ENCODE results near the gene NUAK1. TPM values are rescaled to one million over a fixed set of nuclear protein-coding genes. Genes with fewer than 3 reads are reported as not detected.

The NUAK1 gene
- total and polyA plus RNA-seq, 2 donors (not counting 1 experiment from before 2014, with no cell fraction given), result 5.1 to 20.7 TPM

- Histone ChIP-seq H3K36me3 (ENCODE audit: control insufficient read depth, insufficient read depth, low read length) (no peaks in the 10 kb centered on the region), H4K20me1 (ENCODE audit: control insufficient read depth, extremely low read depth, insufficient read depth, low read length) (no peaks in the 10 kb centered on the region), H3K27ac (ENCODE audit: insufficient read depth, low read length) (no peak overlapping the region), H3K4me1 (ENCODE audit: control insufficient read depth, extremely low read depth, insufficient read depth, low read length) (no peaks in the 10 kb centered on the region), H3K9ac (ENCODE audit: insufficient read depth, low read length) (no peak overlapping the region), H3K4me2 (ENCODE audit: extremely low read depth, insufficient read depth, low read length) (no peak overlapping the region), H3K4me3 (replicated peaks in 1 of 4; ENCODE audit: control extremely low read depth in 1 of 4, insufficient read depth in 1 of 4, low read depth in 3 of 4, low read length in 4 of 4) (no peak overlapping the region), H3K79me2 (ENCODE audit: control insufficient read depth, insufficient read depth, low read length) (no peaks in the 10 kb centered on the region), H3K9me3 (ENCODE audit: control insufficient read depth, insufficient read depth, low read depth, low read length) (no peaks in the 10 kb centered on the region), H3K27me3 (ENCODE audit: control insufficient read depth, insufficient read depth, low read length) (no peaks in the 10 kb centered on the region), H2AFZ (ENCODE audit: low read length) (no peak overlapping the region)
- no peak for DNase-seq (ENCODE audit: low read depth in 2 of 2)
- TF ChIP-seq EZH2 (IDR thresholded peaks at IDR 0.05; ENCODE audit: low read length, missing control alignments), result no peak
- TF ChIP-seq, protein P1, sequence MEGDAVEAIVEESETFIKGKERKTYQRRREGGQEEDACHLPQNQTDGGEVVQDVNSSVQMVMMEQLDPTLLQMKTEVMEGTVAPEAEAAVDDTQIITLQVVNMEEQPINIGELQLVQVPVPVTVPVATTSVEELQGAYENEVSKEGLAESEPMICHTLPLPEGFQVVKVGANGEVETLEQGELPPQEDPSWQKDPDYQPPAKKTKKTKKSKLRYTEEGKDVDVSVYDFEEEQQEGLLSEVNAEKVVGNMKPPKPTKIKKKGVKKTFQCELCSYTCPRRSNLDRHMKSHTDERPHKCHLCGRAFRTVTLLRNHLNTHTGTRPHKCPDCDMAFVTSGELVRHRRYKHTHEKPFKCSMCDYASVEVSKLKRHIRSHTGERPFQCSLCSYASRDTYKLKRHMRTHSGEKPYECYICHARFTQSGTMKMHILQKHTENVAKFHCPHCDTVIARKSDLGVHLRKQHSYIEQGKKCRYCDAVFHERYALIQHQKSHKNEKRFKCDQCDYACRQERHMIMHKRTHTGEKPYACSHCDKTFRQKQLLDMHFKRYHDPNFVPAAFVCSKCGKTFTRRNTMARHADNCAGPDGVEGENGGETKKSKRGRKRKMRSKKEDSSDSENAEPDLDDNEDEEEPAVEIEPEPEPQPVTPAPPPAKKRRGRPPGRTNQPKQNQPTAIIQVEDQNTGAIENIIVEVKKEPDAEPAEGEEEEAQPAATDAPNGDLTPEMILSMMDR (conservative IDR thresholded peaks at IDR 0.05 in 1 of 2, IDR thresholded peaks at IDR 0.05 in 1 of 2; ENCODE audit: low read depth in 1 of 2, low read length in 2 of 2), result no peak
Observed at GRCh38 chr12:106160915-106161314, 22.2 kb upstream of the NUAK1 start.

GRCh38 chr12:106157802-106158201 lies 19.0 kb upstream of the NUAK1 start:
- H3K27me3 ChIP-seq (ENCODE audit: control insufficient read depth, insufficient read depth, low read length), result no peaks in the 10 kb centered on the region
- H3K36me3 ChIP-seq (ENCODE audit: control insufficient read depth, insufficient read depth, low read length), result no peaks in the 10 kb centered on the region
- no peak overlapping the region for H3K4me2 ChIP-seq (ENCODE audit: extremely low read depth, insufficient read depth, low read length)
- TF ChIP-seq EZH2 (IDR thresholded peaks at IDR 0.05; ENCODE audit: low read length, missing control alignments), result no peak
- TF ChIP-seq, protein P1 (conservative IDR thresholded peaks at IDR 0.05 in 1 of 2, IDR thresholded peaks at IDR 0.05 in 1 of 2; ENCODE audit: low read depth in 1 of 2, low read length in 2 of 2), result no peak
- H3K9ac ChIP-seq (ENCODE audit: insufficient read depth, low read length), result no peak overlapping the region
- H3K4me3 ChIP-seq (replicated peaks in 1 of 4; ENCODE audit: control extremely low read depth in 1 of 4, insufficient read depth in 1 of 4, low read depth in 3 of 4, low read length in 4 of 4), result no peak overlapping the region
- H4K20me1 ChIP-seq (ENCODE audit: control insufficient read depth, extremely low read depth, insufficient read depth, low read length), result no peaks in the 10 kb centered on the region
- DNase-seq (ENCODE audit: low read depth in 2 of 2), result no peak
- H3K9me3 ChIP-seq (ENCODE audit: control insufficient read depth, insufficient read depth, low read depth, low read length), result no peaks in the 10 kb centered on the region
- H3K79me2 ChIP-seq (ENCODE audit: control insufficient read depth, insufficient read depth, low read length), result no peaks in the 10 kb centered on the region
- H2AFZ ChIP-seq (ENCODE audit: low read length), result no peak overlapping the region
- no peaks in the 10 kb centered on the region for H3K4me1 ChIP-seq (ENCODE audit: control insufficient read depth, extremely low read depth, insufficient read depth, low read length)
- no peak overlapping the region for H3K27ac ChIP-seq (ENCODE audit: insufficient read depth, low read length)

DNA sequence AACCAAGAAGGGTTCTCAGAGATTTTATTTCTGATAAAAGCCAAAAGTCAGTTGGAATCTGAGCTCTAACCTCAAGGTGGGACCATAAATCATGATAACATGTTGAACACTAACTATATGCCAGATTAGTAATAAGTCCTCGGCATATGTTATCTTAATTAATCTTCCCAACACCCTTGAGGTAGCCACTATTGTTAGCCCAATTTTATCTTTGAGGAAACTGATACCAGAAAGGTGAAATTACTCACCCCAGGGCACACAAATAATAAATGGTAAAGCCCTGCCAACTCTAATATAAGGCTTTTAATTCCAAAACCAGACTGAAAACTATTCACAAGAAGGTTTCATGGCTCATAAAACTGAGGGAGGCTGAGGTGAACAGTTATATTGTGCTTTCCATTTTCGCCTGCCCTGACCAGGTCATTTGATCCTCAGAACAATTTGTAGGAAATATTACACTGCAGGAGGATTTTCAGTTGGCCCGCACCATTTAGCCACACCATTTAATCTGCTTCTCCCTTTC lies 16.1 kb upstream of the NUAK1 start:
- Histone ChIP-seq H3K4me1 (ENCODE audit: control insufficient read depth, extremely low read depth, insufficient read depth, low read length) (no peaks in the 10 kb centered on the region), H3K9me3 (ENCODE audit: control insufficient read depth, insufficient read depth, low read depth, low read length) (no peaks in the 10 kb centered on the region)
- TF ChIP-seq, protein P1 (conservative IDR thresholded peaks at IDR 0.05 in 1 of 2, IDR thresholded peaks at IDR 0.05 in 1 of 2; ENCODE audit: low read depth in 1 of 2, low read length in 2 of 2), result no peak
- TF ChIP-seq EZH2 (IDR thresholded peaks at IDR 0.05; ENCODE audit: low read length, missing control alignments), result no peak

More for the DNA sequence above, 16.1 kb upstream of the NUAK1 start:
- DNase-seq (ENCODE audit: low read depth in 2 of 2), result no peak
- Histone ChIP-seq H3K27ac (ENCODE audit: insufficient read depth, low read length) (no peak overlapping the region), H3K27me3 (ENCODE audit: control insufficient read depth, insufficient read depth, low read length) (no peaks in the 10 kb centered on the region), H3K4me2 (ENCODE audit: extremely low read depth, insufficient read depth, low read length) (no peak overlapping the region), H3K36me3 (ENCODE audit: control insufficient read depth, insufficient read depth, low read length) (no peaks in the 10 kb centered on the region), H3K79me2 (ENCODE audit: control insufficient read depth, insufficient read depth, low read length) (no peaks in the 10 kb centered on the region), H3K4me3 (replicated peaks in 1 of 4; ENCODE audit: control extremely low read depth in 1 of 4, insufficient read depth in 1 of 4, low read depth in 3 of 4, low read length in 4 of 4) (no peak overlapping the region), H3K9ac (ENCODE audit: insufficient read depth, low read length) (no peak overlapping the region), H2AFZ (ENCODE audit: low read length) (no peak overlapping the region), H4K20me1 (ENCODE audit: control insufficient read depth, extremely low read depth, insufficient read depth, low read length) (no peaks in the 10 kb centered on the region)
